ENCODE data around the gene ZNF423.

DNA sequence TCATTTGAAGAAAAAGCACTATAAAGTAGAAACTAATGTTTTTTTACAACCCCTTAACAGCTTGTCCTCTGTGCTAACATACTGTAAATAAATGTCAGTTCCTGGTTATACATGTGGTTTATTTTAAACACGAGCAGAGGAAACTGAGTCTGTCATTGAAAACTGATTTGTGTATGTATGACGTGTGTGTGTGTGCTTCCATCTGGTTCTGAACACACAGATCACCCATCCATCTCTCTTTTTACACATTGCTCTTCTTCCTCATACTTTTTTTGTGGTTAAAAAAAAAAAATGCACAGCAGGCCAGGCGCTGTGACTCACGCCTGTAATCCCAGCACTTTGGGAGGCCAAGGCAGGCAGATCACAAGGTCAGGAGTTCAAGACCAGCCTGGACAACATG lies 49.5 kb downstream of the ZNF423 start:
- no peak for TF ChIP-seq EZH2phosphoT487 (IDR thresholded peaks at IDR 0.05; ENCODE audit: borderline replicate concordance, low read depth)
- TF ChIP-seq, protein P1, sequence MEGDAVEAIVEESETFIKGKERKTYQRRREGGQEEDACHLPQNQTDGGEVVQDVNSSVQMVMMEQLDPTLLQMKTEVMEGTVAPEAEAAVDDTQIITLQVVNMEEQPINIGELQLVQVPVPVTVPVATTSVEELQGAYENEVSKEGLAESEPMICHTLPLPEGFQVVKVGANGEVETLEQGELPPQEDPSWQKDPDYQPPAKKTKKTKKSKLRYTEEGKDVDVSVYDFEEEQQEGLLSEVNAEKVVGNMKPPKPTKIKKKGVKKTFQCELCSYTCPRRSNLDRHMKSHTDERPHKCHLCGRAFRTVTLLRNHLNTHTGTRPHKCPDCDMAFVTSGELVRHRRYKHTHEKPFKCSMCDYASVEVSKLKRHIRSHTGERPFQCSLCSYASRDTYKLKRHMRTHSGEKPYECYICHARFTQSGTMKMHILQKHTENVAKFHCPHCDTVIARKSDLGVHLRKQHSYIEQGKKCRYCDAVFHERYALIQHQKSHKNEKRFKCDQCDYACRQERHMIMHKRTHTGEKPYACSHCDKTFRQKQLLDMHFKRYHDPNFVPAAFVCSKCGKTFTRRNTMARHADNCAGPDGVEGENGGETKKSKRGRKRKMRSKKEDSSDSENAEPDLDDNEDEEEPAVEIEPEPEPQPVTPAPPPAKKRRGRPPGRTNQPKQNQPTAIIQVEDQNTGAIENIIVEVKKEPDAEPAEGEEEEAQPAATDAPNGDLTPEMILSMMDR (IDR thresholded peaks at IDR 0.05): no peak
- TF ChIP-seq, protein P2, sequence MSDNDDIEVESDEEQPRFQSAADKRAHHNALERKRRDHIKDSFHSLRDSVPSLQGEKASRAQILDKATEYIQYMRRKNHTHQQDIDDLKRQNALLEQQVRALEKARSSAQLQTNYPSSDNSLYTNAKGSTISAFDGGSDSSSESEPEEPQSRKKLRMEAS (IDR thresholded peaks at IDR 0.05; ENCODE audit: low read depth): no peak
- no peak for TF ChIP-seq MEF2A (IDR thresholded peaks at IDR 0.05; ENCODE audit: borderline replicate concordance, low read depth)
- no peak for TF ChIP-seq SIN3A (IDR thresholded peaks at IDR 0.05; ENCODE audit: borderline replicate concordance, low read depth, low read length)
- TF ChIP-seq RAD21 (IDR thresholded peaks at IDR 0.05; ENCODE audit: low read length): no peak
- no peak for TF ChIP-seq RFX5 (IDR thresholded peaks at IDR 0.05; ENCODE audit: low read length)
